Fibroblast of pulmonary artery (primary cell): ENCODE measurements around the gene SORCS1.

Experiments
- DNase-seq: peaks from one replicate; pipeline ENCODE4 v3.0.0-alpha.2; 2010; ENCODE audit warnings: low read depth
- H3K4me3 ChIP-seq: replicated peaks from 2 replicates; pipeline ENCODE4 v1.5.1; 2011; ENCODE audit warnings: low read depth, mild to moderate bottlenecking, control low read depth, low read length, moderate library complexity
- TF ChIP-seq, protein P1 (sequence below): IDR thresholded peaks from 2 replicates; pipeline ENCODE4 v1.5.1; 2011; ENCODE audit warnings: mild to moderate bottlenecking, control low read depth, low read length, inconsistent platforms; ENCODE audit errors: missing control alignments

SORCS1 gene

DNA sequence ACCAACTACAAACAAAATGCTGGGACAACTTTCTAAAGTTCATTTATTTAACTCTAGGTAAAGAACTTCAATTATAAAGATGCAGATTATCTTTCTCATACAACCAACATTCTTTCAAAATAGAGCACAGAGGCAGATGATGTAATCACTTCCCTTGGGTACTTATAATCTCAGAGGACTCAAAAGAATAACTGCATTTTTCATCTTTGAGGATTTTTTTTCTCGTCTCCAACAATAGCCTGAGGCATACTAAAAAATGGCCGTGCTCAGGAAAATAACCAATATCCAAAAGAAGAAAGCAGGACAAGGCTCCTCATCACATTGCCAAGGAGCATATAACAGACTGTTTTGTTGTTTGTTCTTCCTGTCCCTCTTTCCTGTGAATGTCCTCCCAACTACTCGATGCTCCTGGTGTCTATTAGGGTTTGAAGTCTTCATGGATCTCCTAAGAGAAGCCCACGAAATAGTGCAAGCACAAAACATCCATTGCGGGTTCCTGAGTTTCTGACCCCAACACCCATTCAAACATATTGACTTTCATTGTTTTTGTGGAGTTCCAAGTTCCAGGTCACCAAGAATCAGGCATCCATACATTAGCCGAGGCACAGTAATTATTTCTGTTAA lies 182.9 kb downstream of the SORCS1 start:
- TF ChIP-seq, protein P1, sequence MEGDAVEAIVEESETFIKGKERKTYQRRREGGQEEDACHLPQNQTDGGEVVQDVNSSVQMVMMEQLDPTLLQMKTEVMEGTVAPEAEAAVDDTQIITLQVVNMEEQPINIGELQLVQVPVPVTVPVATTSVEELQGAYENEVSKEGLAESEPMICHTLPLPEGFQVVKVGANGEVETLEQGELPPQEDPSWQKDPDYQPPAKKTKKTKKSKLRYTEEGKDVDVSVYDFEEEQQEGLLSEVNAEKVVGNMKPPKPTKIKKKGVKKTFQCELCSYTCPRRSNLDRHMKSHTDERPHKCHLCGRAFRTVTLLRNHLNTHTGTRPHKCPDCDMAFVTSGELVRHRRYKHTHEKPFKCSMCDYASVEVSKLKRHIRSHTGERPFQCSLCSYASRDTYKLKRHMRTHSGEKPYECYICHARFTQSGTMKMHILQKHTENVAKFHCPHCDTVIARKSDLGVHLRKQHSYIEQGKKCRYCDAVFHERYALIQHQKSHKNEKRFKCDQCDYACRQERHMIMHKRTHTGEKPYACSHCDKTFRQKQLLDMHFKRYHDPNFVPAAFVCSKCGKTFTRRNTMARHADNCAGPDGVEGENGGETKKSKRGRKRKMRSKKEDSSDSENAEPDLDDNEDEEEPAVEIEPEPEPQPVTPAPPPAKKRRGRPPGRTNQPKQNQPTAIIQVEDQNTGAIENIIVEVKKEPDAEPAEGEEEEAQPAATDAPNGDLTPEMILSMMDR: no peak
- no peak for DNase-seq
- H3K4me3 ChIP-seq: no peak overlapping the region

DNA sequence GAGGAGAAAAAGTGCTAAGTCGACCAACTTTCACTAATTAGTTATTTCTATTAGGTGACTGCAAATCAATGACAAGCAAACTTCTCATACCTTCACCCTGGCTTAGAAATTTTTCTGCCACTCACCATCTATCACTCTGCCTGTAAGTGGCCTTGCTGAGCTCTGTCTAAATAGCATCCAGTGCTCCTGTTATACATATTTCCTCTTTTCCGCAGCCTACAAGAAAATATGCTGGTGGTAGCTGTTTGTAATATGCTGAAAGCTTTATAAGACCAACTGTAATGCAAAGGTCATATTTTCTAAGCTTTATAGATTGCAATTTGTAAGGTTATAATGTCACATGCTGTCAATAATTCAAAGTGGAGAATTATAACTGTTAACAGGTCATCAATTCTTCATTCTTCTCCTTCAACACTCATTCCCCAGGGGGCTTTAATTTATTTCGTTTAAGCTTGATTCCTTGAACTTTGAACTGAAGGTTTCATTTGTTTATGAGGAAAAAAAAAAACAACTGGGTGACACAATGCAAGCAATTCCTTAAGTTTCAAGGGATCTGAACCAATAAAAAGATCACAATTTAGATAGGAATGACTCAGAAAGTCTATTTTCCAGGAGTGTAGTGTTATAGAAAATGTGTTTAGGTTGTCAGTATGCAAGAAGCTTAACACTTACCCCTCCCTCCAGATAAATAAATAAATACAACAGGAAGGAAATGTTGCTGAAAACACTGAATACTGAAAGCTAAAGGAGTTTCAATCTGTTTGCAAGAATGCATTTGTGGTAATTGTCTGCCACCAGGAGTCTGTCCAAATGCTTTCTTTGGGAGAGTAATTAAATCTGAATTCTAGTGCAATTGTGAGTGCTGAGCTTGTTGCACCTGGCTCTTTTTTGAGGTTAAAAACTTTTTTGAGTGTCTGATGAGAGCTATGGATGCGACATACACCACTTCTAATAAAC lies 183.7 kb downstream of the SORCS1 start:
- TF ChIP-seq, protein P1: no peak
- DNase-seq: no peak
- no peak overlapping the region for H3K4me3 ChIP-seq

- no peak overlapping the region for H3K4me3 ChIP-seq
- TF ChIP-seq, protein P1: no peak
- DNase-seq: no peak
Observed at GRCh38 chr10:106978756-106979155, 185.8 kb downstream of the SORCS1 start.

- DNase-seq: no peak
- no peak overlapping the region for H3K4me3 ChIP-seq
- TF ChIP-seq, protein P1: no peak
Observed at GRCh38 chr10:106973716-106974115, 190.8 kb downstream of the SORCS1 start.

- DNase-seq: no peak
- H3K4me3 ChIP-seq: no peak overlapping the region
- TF ChIP-seq, protein P1: no peak
Observed at GRCh38 chr10:106973288-106973687, 191.2 kb downstream of the SORCS1 start.

DNA sequence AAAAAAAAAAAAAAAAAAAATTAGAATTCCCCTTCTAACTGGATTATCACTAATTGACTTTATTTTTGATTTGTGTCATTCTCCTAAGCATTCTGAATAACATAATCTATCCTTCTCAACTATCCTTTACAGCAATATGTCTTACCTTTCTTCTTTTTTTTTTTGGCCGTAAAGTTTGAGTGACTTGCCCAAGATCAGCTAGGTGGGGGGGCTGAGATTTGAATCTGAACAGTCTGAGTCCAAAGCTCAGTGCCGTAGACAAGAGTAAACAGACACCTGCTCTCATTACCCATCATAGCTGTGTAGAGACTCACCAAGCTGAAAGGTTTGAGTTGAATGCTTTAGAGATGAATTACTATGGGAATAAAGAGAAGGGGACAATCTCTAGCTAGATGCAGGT lies 192.1 kb downstream of the SORCS1 start:
- no peak overlapping the region for H3K4me3 ChIP-seq
- no peak for DNase-seq
- TF ChIP-seq, protein P1: no peak
